Tibial nerve (tissue), 4 donors: ENCODE results near the gene VENTX.

ENCODE experiments used
- CTCF ChIP-seq, 5 experiments: fragments of 200-600 bp in 3 of 5; fragments of 450-650 bp in 2 of 5; sonication (generic) in 3 of 5; IDR thresholded peaks; one replicate each; pipeline ENCODE4 v1.5.1; 2016 to 2019; ENCODE audit warnings: antibody characterized with exemption in 5 of 5, mild to moderate bottlenecking in 3 of 5, moderate library complexity in 2 of 5
- EP300 ChIP-seq, 2 donors: sonication (generic); formaldehyde crosslinking; IDR thresholded peaks; one replicate each; pipeline ENCODE4 v1.6.1; 2017; ENCODE audit warnings: antibody characterized with exemption in 2 of 2, mild to moderate bottlenecking in 1 of 2
- POLR2A ChIP-seq, 2 donors: fragments of 450-650 bp; IDR thresholded peaks; one replicate each; pipeline ENCODE4 v1.6.1; 2017; ENCODE audit warnings: antibody characterized with exemption in 2 of 2, mild to moderate bottlenecking in 2 of 2, moderate library complexity in 2 of 2

GRCh38 chr10:133263674-133264073, 26.0 kb downstream of the VENTX start:
- TF ChIP-seq CTCF (IDR thresholded peaks at IDR 0.05) (no peak), POLR2A (IDR thresholded peaks at IDR 0.05) (no peak), EP300 (IDR thresholded peaks at IDR 0.05) (no peak)
